Endothelial cell of coronary artery (primary cell): ENCODE measurements around the gene TBC1D7. TPM values are rescaled to one million over a fixed set of nuclear protein-coding genes. Genes with fewer than 3 reads are reported as not detected.

Experiments
- total RNA-seq: library from RNA; depleted of rRNA; stranded (reverse); fragments of >200 nt; gene quantifications from 2 replicates; pipeline ENCODE4 v1.2.3, GENCODE V29; 2014

The TBC1D7 gene
- total RNA-seq, result 18.1 and 24.4 TPM in 2 replicates

DNA sequence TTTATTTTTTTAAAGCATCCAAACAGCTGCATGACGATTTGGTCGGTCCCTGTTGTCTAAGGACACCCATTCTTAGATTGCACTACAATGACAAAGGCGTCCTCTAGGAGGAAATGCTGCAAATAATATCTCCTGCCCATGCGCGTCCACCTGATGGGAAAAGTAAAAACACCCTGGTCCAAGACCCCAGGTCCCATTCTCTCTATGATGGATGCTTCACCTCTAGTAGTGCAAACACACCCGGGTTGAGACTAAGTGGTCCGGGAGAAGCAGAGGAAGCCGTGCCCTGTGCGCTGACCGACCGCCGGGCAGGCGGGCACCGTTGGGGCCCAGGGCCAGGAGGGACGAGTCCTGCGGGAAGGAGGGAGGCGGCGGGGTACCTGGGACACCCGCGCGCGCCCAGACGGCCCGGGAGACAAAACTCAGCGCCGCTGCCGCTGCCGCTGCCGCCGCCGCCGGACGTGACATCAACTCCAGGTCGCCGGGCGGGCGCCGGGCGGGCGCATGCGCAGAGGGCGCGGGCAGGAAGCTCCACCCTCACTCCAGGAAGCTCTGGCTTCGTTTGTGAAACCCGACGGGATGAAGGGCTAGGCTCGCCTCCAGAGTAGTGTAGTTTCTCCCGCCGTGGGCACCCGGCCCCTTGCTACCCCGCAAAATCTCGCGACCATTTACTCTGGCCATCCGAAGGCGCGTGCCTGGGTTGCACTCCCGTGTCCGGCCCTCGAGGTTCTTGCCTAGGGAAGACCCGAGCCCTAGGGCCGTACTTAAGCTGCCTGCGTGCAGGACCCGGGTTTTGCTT, at the start of gene TBC1D7:
TSS of gene TBC1D7 (minus strand) at position 462 of the 799 bp plus-strand sequence. CDS start 1,639 bp downstream, outside the sequence.

Other genes with a start within 250 kb of the TBC1D7 start
- gene GFOD1, start 159.1 kb upstream of the TBC1D7 start, total RNA-seq, result 43.8 and 44.5 TPM in 2 replicates
- 8.1 and 8.8 TPM in 2 replicates for gene SIRT5, start 246.1 kb upstream of the TBC1D7 start, total RNA-seq